Cerebellar cortex (tissue), 1 donor: ENCODE results near the gene SH2D3C.

Source experiments
- DNase-seq: peaks from one replicate; pipeline ENCODE4 v3.0.0-alpha.2; 2015; ENCODE audit warnings: low spot score

SH2D3C gene

DNA sequence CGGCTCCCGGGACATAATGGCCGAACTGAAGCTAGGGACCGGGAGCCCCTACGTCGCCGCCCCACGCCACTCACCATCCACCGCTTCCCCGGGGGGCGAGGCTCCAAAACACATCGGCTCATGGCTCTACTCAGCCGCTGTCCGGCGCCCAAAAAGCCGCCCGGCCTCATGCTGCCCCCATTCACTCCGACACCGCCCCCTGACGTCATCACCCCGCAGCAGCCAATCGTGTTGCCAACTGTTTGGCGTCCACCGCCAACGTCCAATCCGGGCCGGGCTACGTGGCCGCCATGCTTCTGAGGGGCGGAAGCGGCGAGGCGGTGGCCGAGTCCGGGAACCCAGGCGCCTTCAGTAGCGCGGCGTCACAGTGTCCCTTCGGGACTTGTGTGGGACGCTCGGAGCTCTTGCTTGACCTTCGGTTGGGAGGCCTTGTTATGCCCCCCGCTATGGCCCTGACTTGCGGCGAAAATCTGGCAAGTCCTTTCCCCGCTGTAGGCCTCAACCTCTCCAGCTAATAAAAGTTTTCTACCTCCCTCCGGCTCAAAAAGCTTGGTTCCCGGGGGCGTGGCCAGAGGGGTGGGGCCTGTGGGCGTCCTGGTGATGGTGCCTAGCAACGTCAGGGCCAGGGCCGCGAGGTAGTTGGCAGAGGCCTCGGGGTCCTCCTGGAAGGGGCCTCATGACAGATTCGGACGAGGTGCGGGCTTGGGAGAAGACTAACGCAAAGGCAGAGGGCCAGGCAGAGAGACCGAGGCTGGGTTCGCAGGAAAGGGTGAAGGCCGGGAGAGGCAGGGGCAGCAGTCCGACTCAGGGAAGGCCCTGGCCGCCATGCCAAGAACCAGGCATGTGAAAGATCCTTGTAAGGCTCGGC lies 62.8 kb downstream of the SH2D3C start, which contains the start of the genes PTRH1 and TTC16:
PTRH1 (minus strand) TSS at position 194 of the 868 bp plus-strand sequence; CDS start at position 170, 24 bp downstream.
TTC16 (plus strand) TSS at position 610 of the 868 bp plus-strand sequence; CDS start at position 677, 67 bp downstream.
- peak; percentile 97 for DNase-seq

DNA sequence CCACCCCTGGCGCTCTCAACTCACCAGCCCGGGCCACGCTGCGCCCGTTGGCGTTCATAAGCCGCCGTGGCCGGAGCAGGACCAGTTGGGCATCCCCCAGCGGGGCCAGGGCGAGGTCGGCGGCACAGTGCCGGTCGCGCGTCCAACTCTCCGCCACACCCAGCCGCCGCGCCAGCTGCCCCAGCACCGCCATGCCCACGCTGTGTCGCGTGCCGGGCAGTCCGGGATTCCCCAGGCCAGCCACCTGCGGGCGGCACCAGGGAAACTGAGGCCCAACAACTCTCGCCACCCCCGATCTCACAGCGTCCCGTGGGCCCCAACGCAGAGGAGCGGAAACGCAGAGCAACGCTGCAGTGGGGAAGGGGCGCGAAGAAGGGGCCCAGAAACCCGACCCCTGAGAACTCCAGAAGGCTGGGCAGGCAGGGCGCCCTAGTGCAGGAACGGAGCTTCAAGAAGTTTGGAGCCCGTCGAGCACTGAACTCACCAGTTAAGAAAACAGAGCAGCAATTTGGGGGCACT lies 63.5 kb downstream of the SH2D3C start:
- no peak for DNase-seq

DNA sequence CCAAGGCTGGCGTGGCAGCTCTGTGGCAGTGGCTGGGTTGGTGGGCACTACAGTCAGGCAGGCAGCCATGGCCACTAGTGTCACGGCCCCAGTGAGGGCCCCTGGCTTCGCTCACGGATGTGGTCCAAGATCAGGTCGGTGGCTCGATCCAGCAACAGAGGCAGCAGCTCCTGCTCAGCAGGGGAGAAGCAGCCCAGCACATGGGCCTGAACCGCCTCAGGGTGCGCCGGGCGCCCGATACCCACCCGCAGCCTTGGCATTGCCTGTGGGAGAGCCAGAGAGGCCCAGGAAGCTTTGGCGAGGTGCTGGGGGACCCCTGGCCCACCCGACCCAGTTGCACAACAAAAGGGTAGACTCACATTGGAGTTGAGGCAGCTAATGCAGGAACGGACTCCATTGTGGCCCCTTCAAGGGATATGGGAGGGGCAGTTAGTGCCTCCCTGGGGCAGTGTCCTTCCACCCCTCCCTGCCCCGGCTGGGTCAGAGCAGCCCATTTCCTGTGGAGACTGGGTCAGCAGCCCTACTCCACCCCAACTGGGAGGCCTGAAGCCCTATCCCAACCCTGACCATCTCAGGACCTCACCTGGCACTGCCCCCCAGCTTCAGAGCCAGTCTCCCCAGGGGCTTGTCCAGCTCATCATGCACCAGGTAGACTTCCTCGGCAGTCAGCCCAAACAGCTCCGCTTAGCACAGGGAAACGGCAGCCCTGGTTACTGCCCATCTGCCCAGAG lies 64.3 kb downstream of the SH2D3C start:
- DNase-seq = no peak

DNA sequence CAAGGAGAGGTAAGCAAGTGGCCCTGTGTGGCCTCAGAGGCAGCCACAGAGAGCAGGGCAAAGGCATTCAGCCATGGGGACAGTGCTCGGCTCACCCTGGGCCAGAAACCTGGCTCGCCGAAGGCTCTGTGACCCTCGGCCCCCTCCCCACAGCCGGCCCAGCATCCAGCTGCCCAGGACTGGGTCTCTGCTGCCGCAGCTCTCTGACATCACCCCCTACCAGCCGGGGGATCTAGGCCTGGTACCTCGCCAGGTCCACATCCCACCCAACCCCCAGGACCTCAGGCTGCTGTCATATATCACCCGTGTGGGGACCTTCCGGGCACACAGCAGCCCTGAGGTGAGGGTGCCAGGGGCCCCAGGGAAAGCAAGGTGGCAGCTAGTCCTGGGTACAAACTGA lies 65.6 kb downstream of the SH2D3C start:
- DNase-seq = no peak

DNA sequence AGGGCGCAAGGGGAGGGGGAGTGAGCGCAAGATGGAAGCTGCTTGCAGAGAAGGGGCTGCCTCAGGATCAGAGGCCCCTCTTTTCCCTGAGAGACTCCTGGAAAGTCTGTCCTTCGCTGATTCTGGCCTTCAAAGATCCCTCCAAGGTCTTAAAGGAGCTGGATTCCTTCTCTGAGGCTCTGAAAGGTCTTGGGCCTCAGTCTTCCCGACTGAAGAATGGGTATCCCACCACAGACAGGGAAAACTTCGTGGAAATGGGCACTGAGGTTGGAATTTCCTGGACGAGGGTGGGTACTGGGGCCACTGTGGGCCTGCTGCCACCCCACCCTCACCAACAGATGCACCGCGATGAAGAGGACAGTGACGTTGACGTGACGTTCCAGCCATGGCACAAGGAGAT lies 66.1 kb downstream of the SH2D3C start:
- no peak for DNase-seq

DNA sequence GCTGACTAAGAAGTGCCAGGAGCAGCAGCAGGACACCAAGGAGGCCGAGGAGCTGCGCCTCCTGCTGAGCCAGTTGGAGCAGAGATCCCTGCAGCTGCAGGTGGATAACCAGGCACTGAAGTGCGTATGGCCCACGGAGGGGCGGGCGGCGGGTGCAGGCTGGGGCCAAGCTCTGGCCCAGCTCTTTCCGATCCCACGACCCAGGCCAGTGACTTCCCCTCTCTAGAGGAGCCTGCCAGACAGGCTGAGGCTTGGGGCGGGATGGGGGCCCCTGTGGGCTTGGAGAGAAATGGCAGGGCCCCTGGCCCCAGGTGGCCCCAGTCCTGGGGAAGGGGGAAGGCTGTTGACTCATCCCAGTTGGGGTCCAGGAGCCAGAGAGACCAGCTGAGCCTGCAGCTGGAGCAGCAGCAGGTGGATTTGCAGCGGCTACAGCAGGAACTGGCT lies 66.6 kb downstream of the SH2D3C start:
- no peak for DNase-seq

DNA sequence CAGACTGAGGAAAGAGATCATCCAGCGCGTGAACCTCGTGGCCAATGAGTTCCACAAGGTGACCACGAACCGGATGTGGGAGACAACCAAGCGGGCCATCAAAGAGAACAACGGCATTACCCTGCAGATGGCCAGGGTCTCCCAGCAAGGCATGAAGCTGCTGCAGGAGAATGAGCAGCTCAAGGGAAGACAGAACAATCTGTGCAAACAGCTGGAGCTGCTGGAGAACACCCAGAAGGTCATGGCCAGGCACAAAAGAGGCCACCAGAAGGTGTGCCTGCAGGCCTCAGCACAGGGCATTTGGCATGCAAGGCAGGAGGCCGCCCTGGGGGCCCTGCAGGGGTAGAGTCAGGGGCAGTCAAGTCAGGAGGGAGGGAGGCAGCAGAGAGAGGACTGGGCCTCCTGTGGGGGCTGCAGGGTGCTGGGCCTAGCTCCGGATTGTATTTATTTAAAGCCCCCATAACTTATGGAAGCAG lies 67.2 kb downstream of the SH2D3C start:
- no peak for DNase-seq

DNA sequence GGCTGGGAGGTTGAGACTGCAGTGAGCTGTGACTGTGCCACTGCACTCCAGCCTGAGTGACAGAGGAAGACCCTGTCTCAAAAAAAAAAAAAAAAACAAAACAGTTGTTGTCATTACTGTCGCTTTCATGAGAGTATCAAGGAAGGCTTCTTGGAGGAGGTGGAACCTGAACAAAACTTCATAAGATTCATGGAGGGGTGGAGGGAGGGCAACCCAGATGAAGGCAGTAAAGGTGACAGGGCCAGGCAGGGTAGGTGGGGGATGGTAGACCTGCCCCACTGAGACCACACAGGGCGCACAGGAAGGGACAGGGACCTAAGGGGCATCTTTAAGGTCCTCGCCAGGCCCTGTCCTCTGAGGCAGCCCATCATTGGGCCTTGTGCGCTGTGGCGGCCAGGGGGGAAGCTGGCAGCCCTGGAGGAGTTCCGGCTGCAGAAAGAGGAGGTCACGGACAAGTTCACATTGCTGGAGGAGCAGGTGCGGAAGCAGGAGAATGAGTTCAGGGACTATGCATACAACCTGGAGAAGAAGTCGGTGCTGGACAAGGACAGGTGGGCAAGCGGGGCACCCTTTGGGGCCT lies 68.2 kb downstream of the SH2D3C start:
- DNase-seq = no peak

DNA sequence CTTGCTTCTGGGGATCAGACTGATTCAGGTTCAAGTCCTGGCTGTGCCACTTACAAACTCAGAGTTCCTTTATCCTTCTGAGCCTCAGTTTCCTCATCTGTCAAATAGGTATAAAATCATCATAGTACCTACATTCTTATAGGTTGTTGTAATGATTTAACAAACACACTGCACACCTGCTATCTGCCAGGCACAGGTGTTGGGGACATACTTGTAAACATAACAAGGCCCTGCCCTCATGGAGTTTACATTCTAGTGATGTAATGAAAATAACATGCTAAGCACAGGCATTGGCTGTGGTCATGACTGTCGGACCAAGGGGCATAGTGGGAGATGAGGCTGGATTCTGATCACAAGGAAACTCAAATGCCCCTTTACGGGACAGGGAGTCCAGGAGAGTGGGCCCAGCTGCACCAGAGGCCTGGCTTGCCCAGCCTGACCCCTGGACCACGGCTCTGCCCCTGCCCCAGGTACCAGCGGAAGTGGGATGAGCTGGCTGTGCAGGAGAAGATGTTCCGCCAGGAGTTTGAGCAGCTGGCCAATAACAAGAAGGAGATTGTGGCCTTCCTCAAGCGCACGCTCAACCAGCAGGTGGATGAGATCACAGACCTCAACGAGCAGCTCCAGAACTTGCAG lies 69.4 kb downstream of the SH2D3C start:
- no peak for DNase-seq

DNA sequence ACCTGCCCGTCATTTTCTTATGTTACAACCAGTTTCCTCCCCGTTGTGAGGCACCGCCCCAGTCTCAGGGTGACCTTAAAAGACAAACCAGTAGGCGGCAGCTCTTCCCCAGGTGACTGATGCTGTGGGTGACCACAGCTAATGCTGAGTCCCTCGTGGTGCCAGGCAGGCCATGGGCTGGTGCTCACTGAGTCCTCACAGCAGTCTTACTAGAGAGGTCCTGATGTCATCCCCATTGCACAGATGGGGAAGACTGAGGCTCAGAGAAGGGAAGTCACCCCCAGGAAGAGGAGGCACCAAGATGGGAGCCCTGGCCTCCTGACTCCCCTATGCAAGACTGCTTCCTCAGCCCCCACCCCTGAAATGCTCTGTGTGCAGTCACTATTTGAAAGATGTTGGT lies 70.7 kb downstream of the SH2D3C start:
- DNase-seq = no peak

DNA sequence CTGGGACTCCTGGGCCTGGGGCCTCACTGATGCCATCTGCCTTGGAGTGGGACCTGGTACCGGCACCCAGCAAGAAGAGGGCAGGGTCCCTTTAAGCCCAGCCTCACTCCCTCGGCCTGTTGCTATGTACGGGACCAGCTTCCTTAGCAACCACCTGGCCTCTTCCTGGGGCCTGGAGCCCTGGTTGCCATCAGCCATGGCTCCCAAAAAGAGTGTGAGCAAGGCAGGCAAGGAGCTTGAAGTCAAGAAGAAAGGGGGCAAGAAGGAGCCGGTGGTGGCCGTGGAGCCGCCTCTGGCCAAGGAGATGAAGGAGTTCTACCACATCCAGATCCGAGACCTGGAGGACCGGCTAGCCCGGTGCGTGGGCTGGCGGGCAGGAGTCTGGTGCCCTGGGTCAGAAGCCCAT lies 71.6 kb downstream of the SH2D3C start, which contains the start of gene CFAP157:
CFAP157 (plus strand) TSS at position 153 of the 406 bp plus-strand sequence; CDS start at position 197, 44 bp downstream.
- no peak for DNase-seq

DNA sequence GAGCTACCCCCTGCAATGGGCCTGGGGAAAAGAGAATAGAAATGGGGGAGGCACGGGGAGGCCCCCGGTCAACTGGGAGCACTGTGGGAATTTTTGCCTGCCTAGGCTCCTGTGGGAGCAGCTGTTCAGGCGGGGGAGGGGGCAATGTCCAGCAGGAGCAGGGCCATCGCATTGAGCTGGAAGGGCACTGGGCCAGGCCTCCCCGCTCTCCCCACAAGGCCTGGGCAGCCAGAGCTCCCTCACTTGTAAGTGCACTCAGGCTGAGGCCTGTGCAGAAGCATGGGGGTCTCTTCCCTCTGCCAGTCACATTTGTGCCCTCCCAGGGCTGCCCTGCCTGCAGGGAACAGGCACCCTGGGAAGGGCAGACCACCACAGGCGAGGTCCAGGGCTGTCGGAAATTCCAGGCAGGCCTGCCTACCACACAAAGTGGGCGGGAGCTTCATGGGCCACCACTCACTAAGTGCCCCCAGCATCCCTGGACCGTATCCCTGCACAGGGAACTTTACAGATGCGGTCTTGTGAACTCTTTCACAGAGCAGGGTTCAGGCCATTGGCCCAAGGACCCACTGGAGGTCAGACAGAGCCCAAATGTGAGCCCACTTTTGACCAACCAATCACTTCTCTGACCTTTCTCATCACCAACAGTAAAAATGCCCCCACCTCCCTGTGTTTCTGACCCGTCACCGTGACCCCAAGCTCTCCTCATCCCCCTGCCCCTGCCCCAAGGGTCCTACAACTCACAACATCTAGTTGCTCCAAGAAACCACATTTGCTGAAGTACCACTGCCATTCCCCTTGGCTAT lies 72.7 kb downstream of the SH2D3C start:
- DNase-seq = no peak

DNA sequence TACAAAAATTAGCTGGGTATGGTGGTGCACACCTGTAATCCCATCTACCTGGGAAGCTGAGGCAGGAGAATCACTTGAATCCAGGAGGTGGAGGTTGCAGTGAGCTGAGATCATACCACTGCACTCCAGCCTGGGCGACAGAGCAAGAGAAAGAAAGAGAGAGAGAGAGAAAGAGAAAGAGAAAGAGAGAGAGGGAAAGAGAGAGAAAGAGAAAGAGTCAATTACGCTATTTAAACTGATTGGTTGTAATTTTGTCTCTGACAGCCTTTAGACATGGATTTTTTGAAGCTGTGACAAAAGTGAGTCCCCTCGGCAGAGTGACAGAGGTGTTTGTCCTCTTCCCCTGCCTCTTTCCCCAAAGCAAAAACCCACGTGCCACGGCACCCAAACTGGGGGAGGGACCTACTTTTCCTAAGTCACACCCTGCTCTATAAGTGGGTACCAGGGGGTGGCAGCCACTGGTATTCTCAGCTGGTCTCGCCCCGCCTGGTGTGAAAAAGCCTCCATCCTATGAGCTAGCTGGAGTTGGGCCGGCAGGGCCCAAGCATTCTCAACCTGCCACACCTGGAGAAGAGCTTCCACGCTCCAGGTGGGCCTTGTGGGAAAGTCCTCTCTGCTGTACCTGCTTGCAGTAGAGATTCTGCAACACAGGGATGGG lies 75.0 kb downstream of the SH2D3C start:
- no peak for DNase-seq

DNA sequence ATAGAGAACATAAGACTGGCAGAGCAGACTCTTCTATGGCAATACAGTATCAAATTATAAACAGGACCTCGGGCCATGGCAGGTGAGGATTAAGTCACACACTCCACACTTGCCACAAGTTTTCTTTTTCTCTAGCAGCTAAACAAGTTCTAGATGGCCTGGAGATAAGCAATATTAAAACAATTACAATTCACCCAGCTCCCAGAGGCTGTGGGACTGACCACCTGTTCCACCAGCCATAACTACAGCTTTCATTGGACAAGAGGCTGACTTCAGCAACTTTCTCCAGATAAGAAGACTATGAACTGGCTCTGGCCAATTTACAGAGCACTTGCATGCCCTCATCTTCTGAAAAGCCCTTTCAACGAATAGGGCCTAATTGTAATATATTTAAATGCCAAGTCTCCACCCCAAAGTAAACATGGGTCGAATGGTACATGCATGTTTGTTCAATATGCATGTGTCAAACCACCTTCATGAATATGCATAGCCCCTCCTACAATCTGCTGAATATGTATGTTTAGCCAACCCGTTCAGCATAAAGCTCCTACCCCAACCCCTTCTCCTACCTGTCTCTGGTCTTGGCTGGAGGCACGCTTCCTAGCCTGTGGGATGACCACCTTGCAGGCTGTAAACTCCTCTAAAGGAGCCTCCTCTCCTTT lies 77.7 kb downstream of the SH2D3C start:
- DNase-seq = no peak

DNA sequence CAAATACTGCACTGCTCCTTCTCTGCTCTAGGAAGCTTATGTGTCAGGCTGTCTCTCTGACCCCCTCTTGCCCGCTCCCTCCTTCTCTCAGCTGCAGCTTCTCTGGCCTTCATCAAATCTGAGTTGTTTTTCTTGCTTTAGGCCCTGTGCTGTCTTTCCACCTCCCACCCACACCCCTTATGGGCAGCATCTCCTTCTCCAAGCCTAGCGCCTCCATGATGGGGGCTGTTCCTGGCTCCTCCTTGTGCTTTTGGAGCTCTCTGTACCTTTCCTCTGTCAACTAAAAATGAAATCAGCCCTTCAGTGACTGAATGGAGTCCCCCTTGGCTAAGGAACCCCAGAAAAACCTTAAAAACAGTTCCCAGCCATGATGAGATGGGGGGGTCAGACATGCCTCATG lies 78.3 kb downstream of the SH2D3C start:
- no peak for DNase-seq

DNA sequence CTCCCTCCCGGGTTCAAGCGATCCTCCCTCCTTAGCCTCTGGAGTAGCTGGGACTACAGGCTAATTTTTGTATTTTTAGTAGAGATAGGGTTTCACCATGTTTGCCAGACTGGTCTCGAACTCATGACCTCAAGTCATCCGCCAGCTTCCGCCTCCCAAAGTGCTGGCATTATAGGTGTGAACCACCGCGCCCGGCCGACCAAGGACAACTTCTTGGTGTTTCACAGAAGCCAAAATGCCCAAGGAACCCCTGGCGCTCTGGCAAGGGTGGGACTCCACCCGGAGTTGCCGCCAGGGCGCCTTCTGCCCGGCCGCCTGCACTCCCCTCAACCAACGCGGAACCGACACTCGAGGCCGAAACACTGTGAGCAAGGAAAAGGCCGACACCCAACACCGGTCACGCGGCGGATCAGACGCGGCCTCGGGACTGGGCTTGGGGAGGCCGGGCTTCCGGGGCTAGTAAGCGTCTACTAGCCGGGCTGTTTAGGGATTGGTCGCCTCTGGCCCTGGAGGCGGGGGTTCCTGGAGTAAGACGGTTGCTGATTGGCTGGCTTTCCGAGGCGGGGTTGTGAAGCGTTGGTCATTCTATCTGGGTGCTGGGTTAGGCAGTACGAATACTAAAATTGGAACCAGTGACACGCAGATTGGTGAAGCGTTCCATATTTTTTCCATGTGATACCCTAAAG lies 79.3 kb downstream of the SH2D3C start:
- DNase-seq = peak; percentile 99

DNA sequence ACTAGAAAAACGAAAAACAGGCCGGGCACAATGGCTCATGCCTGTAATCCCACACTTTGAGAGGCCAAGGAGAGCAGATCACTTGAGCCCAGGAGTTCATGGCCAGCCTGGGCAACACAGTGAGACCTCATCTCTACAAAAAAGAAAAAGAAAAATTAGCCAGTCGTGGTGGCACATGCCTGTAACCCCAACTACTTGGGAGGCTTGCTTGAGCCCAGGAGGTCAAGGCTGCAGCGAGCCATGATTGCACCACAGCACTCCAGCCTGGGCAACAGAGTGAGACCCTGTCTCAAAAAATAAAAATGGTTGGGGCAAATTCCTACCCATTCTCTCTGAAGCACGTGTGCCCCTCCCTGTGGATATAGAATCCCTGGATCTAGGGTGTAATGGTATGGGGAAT lies 80.1 kb downstream of the SH2D3C start:
- DNase-seq = no peak

DNA sequence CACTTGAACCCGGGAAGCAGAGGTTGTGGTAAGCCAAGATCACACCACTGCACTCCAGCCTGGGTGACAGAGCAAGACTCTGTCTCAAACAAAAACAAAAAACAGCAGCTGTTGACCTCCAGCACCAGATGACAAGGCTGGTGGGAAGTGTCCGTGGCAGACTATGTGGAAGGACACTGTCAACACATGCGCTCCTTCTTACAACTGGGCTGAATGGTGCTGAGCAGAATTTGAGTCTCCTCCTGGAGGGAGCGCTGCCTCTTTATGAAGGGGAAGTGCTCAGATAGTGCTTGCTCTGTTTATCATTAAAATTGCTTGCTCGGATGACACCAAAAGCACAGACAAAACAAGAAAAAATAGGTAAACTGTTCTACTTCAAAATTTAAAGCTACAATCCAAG lies 80.9 kb downstream of the SH2D3C start:
- DNase-seq = no peak
